Nucleus accumbens (tissue), 56 donors: ENCODE measurements around the gene SYT9.
A peak's percentile ranks its signal among the peaks of the same experiment; 100 is the strongest.
"Not testable (repeated sequence)": the region's sequence is repeated elsewhere in the genome, so short reads cannot be mapped to it uniquely, and the experiment has no call there.

ENCODE experiments used
- DNase-seq, 56 donors: peaks; one replicate each; lab custom pipeline; 2025; lab: John Stamatoyannopoulos, UW

Gene SYT9

DNA sequence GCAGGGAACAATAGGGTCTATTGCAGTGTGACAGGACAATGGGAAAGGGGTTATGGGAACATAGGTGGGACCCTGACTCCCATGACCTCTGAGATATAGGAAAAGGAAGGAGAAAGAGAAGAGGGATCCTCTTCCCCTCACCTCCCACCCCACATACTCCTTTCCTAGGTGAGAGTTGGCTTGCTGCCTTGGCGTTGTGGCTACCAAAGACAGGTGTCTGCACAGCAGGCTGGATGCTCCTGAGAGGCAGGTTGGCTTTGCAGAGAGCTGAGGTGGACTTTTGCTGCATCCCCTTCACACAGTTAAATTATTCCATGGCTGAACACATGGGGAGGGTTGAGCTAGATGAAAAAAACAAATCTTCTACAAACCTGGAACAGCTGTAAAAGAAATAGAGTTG, 80.7 kb downstream of the SYT9 start:
- no peak for DNase-seq

DNA sequence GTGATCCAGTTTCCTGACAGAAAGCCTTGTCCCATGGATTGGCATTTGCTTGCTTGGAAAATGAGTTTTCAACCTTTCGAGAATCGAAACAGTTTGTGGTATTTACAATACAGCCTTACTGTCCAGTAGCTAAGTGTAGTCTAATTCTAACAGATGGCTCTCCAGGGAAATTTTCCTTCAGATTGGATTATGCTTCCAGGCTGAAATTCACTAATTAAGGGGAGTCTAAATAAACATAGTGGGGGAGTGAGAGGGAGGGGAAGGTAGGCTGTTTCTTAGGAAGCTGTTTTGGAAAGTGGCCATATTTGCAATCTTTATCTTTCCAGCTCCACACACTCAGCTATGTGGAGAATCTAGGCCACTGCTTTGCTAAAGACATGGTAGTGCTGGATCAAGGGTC, 81.3 kb downstream of the SYT9 start:
- DNase-seq = no peak

DNA sequence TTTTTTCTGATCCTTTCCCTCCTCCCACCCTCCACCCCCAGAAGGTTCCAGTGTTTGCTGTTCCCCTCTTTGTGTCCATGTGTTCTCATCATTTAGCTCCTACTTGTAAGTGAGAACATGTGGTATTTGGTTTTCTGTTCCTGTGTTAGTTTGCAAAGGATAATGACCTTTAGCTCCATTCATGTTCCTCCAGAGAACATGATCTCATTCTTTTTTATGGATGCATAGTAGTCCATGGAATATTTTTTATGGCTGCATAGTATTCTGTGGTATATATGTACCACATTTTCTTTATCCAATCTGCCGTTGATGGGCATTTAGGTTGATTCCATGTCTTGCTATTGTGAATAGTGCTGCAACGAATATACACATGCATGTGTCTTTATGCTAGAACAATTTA, 83.7 kb downstream of the SYT9 start:
- DNase-seq = not testable (repeated sequence)

DNA sequence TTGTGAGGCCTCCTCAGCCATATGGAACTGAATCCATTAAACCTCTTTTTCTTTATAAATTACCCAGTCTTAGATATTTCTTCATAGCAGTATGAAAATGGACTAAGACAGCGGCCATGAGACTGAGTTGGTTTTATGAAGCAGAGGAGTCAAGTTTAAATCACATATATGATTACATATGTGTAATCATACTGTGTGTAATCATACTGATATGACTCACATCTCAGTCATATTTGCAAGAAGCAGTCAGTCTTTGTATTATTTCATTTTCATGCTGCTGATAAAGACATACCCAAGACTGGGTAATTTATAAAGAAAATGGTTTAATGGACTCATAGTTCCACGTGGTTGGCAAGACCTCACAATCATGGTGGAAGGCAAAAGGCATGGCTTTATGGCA, 89.8 kb downstream of the SYT9 start:
- no peak for DNase-seq

DNA sequence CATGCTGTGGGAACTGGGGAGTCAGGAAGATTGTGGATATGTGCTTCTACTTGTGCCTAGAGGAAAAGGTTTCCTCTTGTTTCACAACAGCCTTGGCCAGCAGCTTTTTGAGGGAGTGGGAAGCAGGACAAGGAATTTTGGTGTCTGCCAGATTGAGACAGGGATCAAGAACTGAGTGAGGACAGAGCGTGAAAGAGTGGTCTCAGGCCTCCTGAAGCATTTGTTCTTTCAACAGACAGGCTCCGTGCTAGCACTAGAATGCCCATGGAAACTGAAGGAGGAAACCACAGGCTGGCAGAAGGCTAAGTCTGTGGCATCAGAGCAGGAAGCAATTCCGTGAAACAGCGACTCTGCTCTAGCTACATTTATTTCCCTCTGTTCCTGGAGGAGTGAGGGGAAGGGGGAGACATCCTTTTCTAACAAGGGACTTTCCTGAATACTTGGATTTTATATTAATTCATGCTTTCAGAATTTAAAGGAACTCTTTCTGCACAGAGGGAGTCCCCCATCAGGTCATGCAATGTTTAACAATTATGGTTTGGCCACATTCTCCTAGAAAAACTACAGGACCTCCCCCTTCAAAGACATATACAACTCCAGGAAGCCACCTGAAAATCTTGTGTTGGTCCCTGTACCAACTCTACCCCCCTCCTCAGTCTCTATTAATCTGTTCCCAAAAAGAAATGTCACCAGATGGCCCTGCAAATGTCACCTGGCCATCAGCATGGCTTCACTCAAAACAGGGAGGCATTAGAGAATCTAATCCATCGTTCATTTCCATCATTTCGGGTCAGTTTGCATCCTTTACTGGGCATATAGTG, 96.1 kb downstream of the SYT9 start:
- no peak for DNase-seq

DNA sequence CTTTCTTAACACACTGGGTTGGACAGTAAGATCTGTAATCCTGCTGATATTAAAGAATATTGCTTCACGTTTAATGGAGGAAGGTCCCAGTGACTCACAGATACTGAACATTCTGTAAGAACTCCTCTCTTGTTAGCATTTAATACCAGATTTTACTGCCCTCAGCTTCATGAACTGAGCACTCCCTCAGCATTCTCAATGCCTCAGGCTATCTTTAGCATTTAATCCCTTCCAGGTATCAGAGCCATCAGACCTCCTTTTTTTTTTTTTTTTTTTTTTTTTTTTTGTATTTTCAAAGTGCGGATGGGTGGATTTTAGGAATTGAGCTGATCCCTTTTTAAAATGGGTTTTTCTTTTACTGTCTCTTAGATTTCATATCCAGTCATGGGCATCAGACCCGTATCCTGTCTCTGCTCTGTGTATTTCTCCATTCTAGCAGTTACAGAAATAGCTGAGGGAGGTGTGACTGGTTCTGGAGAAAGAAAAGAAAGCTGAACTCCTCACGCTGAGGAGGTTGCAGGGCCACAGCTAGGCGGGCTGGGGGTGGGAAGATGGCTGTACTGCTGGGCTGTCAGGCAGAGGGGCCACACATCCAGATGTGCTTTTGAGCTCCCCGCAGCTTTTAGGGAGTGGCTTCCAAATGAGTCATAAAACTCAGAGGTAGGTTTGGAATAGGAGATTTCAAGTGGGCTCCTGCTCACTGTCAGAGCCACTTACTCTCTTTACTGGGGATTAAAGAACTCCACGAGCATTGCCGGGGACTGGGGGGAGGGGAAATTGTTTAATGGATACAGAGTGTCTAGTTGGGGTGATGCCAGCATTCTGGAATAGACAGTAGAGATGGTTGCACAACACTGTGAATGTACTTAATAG, 97.0 kb downstream of the SYT9 start:
- DNase-seq = peak in 2 of 56 donors; percentile 3 to 4

DNA sequence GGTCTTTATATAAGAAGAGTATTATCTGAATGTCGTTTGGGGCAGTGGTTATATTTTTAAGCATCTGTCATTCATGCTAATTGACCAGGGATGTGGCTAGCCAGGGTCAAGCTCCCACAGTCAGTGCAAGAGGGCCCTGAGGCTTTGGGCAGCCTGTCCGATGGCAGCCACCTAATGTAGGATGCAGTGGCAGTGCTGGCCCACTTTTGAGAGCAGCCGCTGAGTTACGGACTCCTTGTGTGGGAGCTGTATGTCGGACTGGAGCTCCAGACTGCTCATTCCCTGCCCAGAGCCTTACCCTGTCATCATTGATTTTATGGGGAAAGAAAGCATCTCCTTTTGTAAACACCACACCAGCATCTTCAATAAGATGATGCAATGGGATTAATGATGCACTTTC, 99.5 kb downstream of the SYT9 start:
- no peak for DNase-seq

DNA sequence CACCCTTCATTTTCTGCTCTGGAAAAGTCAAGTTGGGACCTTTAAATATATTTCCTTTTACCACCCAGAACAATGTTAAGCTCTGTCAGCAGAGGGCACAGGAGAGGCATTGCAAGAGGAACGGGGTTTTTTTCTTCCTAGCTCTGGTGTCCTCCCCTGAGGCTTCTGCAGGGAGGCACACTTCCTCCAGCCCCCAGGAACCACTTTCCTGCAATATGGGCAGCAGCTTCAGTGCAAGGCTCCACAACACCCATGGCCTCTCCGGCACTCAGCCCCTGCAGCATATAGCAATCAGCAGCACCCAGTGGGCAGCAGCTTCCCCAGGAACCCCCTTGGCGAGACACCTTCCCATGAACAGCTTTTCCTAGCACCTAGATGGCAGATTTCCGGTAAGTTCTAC, 101.4 kb downstream of the SYT9 start:
- no peak for DNase-seq

DNA sequence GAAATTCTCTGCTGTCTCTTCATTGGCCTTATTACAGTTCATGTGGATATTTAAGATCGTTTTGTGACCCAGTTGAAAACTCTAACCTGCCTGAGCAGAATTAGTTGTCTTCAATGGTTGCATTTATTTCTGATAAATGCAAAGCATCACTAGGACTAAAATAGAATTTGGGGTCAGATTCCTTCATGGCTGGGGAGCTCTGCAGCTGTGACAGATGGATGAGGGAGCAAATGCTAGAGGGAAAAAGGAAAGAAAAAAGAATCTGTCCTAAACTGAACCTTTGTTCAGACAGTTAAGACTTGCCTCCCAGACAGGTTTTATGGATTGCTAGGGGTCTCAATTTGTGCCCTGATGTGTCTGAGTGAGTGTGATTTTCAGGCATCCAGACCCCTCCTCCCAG, 113.0 kb downstream of the SYT9 start:
- no peak for DNase-seq

DNA sequence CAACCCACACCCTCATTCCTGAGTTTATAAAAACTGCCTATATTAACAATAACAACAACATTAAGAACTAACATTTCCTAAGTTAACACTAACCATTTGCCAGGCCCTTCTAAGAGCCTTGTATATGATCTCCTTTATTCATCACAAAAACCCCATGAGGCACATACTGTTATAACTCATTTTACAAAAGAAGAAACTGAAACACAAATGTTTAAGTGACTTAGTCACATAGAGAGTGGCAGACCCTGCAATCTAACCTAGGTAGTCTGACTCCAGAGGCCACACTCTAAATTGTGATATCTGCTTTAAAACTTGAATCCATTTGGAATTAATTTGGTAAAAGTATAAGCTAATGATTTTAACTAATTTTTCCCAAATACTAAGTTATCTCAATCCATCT, 116.1 kb downstream of the SYT9 start:
- DNase-seq = no peak

DNA sequence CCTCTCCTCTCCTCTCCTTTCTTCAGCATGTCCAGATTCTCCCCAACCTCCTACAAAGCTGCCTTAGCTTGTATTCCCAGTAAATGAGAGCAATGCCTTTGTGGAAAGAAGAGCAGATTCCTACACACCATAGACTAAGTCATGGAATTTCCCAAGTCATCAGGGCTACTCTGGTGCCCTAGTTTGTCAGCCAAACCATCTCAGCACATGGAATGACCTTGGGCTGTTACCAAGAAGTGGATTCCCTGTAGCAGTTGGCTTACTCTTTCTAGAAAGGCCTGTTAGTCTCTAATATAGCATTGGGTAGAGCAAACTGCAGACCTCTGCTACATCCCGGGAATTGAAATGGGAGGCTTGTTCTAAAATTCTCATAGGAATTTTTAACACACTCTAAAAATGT, 124.7 kb downstream of the SYT9 start:
- DNase-seq = no peak

DNA sequence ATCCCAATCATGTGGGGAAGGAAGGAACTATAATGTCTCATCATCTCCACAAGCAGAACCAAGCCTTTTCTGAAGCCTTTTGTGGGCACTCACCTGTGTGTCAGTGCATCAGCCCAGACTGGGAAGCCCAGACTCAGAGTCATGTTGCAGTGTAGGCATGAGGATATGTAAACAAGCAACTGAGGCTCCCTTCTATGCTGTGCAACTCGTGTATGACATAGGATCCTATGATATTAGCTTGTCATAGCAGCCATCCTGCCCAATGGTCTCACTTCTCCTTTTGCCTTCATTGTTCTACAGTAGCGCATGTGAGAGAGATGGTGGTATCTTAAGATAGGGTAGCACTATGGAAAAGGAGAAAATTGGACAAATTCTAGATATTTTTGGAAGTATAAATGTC, 130.2 kb downstream of the SYT9 start:
- DNase-seq = no peak

DNA sequence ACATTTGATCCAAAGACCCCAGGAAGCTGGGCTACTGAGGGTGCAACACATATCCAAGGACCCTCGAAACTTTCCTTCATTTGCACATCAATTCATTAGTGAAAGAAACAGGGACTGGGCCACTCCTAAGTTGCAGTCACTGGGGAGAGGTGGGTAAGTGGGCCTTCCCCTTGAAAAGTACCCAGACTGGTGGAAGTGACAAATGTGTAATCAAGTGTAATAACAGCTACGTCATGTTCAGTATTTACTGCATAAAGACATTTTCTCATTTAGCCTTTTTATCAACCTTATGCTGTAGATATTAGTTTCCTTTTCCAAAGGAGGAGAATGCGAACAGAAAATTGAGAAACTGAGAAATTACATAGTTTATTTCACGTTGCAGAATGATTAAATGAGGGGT, 131.7 kb downstream of the SYT9 start:
- DNase-seq = no peak

DNA sequence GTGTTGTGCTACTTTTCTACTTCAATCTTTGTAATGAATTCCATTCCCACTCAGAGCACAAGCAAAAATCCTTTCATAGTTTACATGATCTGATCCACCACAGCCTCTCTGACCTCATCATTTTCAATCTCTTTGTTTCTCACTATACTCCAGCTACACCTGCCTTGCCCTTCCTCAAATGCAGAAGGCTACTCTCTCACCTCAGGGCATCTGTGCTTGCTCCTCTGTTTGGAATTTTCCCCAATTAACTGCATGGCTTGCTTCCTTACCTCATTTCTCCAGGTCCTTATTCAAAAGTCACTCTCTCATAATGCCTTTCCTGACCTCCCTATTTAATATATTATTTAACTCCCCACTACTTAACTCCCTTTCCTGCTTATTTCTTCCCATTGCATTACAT, 133.0 kb downstream of the SYT9 start:
- no peak for DNase-seq

DNA sequence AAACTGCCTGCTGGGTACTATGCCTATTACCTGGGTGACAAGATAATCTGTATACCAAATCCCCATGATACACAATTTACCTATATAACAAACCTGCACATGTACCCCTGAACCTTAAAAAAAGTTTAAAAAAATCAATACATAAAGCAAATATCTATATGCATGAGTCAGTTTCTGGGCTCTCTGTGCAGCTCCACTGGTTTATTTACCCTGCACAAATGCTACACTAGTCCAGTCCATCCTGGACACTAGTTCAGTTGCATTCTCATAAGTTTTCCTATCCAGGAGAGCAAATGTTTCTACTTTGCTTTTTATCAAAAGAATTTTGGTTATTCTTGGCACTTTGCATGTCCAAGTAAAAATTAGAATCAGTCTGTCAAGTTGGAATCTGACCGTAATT, 133.8 kb downstream of the SYT9 start:
- DNase-seq = no peak

DNA sequence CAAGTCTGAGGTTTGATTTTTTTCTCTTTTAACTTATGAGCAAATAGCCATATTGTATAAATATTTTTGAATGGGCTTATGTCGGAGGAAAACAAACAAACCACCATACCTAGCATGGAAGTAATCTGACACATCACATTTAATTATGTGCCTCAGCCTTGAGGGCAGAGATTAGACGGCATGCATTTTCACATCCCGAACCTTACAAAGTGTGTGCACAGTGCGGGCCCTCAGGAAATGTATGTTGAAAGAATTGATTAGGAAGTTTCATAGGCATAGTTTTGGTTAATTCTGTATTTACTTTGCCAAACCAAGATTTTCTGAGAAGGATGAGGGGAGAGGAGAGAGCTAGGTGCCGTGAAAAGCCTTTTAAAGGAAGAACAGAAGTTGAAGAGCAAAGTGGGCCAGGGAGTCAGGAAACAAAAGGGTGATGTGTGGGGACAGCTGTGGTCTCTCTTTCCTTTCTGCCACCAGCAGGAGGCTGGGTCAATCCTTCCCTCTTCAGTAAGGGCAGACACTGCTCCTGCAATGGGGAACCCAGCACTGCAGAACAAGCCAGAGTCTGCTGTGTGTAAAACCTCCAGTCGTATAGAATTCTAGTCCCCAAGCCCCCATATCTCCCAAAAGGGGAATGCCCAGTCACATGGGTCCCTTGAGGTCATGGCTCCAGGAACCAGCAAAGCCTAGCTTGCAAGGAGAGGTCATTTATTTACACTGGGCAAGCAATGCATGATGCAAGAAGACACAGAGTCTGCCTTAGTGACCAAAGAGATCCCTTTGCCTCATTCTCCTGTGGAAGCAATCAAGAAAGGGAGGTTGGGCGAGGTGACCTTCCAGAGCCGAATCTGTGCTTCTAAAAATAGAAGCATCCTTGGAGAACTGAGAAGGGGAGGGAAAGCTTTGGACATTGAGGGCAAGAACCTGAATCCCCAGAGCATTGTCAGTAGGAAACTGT, 162.5 kb downstream of the SYT9 start:
- no peak for DNase-seq

DNA sequence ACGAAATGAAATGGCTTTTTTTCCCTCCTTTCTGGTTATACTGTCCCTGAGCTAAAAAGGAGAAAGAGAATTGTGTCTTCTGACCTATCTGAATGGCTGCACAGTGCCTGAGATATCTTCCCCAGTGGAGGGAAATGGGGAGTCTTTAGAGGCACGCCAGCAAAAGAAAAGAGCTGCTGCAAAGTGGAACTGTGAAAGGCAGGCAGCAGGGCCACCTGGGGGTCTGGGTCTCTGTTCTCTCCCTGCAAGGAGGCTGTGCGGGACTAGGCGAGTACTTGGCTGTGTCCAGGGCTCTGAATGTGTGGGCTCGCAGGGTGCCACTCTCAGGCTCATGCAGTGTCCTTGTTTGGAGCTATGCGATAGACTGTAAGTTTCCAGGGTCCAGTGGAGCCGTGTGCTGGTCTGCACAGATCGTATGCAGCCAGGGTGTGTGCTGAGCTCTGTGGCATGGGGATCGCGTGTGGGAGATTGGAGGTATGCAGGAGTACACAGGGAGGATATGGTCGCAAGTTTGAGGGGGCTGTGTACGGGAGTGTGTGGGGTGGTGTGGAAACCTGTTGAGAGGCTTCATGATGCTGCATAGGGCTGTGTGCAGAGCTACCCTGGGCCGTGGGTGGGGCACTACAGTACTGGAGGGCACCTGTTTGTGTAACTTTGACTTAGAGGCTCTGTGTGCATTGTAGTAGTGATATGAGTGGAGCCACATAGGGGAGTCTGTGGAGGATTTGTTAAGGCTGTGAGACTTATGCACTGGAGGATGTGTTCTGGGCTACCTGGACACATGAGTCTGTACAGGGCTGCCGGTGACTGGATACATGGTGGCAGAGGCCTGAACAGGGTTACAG, 163.5 kb downstream of the SYT9 start:
- no peak for DNase-seq

DNA sequence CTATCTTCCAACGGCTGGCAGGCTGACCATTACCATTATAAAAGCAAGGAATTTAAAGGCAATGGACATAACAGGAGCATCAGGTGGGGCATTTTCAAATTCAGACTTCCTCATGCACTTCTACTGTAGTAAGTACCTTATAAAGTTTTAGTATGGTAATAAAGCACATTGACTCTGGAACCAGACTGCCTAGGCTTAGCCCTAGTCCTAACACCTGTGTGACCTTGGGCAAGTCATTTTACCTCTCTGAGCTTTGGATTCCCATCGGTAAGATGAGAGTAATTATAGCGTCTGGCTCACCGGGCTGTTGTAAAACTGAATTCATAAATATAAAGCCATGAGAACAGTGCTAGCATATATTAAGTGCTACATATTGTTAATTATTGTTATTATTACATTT, 164.4 kb downstream of the SYT9 start:
- DNase-seq = no peak

DNA sequence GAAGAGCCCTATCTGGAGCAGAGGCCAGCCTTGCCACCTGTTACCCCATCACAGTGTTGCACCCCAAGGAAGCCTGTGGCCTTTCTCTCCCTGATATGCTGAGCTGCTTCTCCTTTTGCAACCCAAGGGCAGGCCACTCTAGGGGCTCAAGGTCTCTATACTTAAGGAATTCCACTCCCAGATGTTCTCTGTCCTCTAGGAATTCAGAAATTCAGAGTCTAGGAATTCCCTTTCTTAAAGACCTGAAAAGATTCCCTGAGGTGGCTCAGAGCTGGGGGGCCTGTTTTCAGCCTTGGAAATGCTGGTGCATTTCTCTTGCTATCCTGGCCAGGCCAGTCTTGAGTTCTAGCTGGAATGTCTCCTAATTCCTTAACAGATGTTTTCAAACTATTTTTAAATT, 165.6 kb downstream of the SYT9 start:
- DNase-seq = no peak

DNA sequence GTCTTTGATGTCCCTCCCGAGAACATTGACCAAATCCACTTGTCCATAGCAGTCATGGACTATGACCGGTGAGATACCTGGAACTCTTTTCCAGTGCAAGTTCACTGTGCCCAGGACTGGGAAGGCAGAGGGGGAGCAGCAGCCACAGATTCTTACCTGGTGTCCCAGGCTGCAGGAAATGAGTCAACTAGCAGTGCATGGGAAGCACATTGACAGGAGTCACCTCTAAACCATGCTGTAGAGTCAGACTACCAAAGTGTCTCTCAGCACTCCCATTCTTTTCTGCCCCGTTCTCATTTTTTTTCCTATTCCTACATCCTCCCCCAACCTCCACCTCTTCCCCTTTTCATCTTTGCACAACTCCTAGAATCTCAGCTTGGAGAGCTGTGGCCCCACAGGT, 166.4 kb downstream of the SYT9 start:
- no peak for DNase-seq
